GM12878 (cell line): ENCODE results near the gene TEPSIN. TPM values are rescaled to one million over a fixed set of nuclear protein-coding genes. Genes with fewer than 3 reads are reported as not detected.

Source experiments
- ATAC-seq: fragments of 200-7000 bp; cut with Tn5 transposase; 3 replicates; pipeline ENCODE4 v1.9.1; 2020; ENCODE audit warnings: mild to moderate bottlenecking, moderate library complexity
- BruUV-seq: library from RNA; stranded (reverse); fragments of 400-500 nt; replicated peaks from 2 replicates; lab custom pipeline; 2021; lab: Mats Ljungman, UMichigan
- CTCF ChIA-PET: fragments of 300-600 bp; sonication (Branson Sonifier 250); formaldehyde crosslinking; extraction: SDS; loops from one replicate; lab custom pipeline; 2021; ENCODE audit warnings: inconsistent platforms; lab: Yijun Ruan, JAX
- POLR2A ChIA-PET: fragments of 350-600 bp; formaldehyde crosslinking; extraction: SDS; loops from one replicate; lab custom pipeline; 2021; ENCODE audit warnings: inconsistent platforms; lab: Charles Lee
- RAD21 ChIA-PET: fragments of 300-600 bp; sonication (Branson Sonifier 250); formaldehyde crosslinking; loops from one replicate; lab custom pipeline; 2023; ENCODE audit warnings: antibody characterized with exemption; ENCODE audit not compliant: unreplicated experiment; lab: Charles Lee
- SMC1A ChIA-PET: fragments of 300-600 bp; sonication (Branson Sonifier 250); formaldehyde crosslinking; loops from one replicate; lab custom pipeline; 2023; ENCODE audit not compliant: unreplicated experiment, uncharacterized antibody; lab: Charles Lee
- DNase-seq: peaks from one replicate; pipeline ENCODE4 v3.0.0-alpha.2; 2011; ENCODE audit warnings: low read depth, low spot score
- FAIRE-seq: peaks from 3 replicates; lab custom pipeline; 2011; peaks lifted over from hg19 to GRCh38; lab: Jason Lieb, UNC
- H2AFZ ChIP-seq: 2 replicates; pipeline ENCODE4 v1.6.0; 2011; ENCODE audit warnings: low read depth, low read length, control low read depth; ENCODE audit not compliant: control insufficient read depth
- H3K27ac ChIP-seq: 2 replicates; pipeline ENCODE4 v1.5.1; 2011; ENCODE audit warnings: control low read depth; ENCODE audit not compliant: control insufficient read depth, insufficient read depth
- H3K27me3 ChIP-seq, 2 experiments: replicated peaks in 1 of 2; 2 replicates each; pipeline versions ENCODE4 v1.6.0 to v1.6.1; 2011; ENCODE audit warnings: low read length in 1 of 2; ENCODE audit not compliant: control insufficient read depth in 2 of 2, insufficient read depth in 2 of 2
- H3K36me3 ChIP-seq, 2 experiments: 2 replicates each; pipeline ENCODE4 v1.5.1; 2011; ENCODE audit warnings: low read length in 1 of 2; ENCODE audit not compliant: control insufficient read depth in 2 of 2, insufficient read depth in 2 of 2
- H3K4me1 ChIP-seq: 2 replicates; pipeline ENCODE4 v1.6.1; 2011; ENCODE audit warnings: mild to moderate bottlenecking, low read length, moderate library complexity, mixed read lengths; ENCODE audit not compliant: control insufficient read depth, insufficient read depth
- H3K4me2 ChIP-seq: 2 replicates; pipeline ENCODE4 v1.6.0; 2011; ENCODE audit warnings: control low read depth; ENCODE audit not compliant: control insufficient read depth, insufficient read depth
- H3K4me3 ChIP-seq: fragments of 200-600 bp; sonication (generic); 2 replicates; pipeline ENCODE4 v1.5.1; 2016
- H3K79me2 ChIP-seq: 2 replicates; pipeline ENCODE4 v1.6.0; 2011; ENCODE audit warnings: low read length; ENCODE audit not compliant: control insufficient read depth, insufficient read depth
- H3K9ac ChIP-seq: 2 replicates; pipeline ENCODE4 v1.8.0; 2011; ENCODE audit warnings: low read length, control low read depth, mixed read lengths; ENCODE audit not compliant: control insufficient read depth, insufficient read depth
- H3K9me3 ChIP-seq: replicated peaks from 3 replicates; pipeline ENCODE4 v1.5.1; 2011; ENCODE audit warnings: mild to moderate bottlenecking, low read length; ENCODE audit not compliant: control insufficient read depth, insufficient read depth
- H4K20me1 ChIP-seq: 2 replicates; pipeline ENCODE4 v1.6.0; 2011; ENCODE audit not compliant: control insufficient read depth, insufficient read depth
- ATF7 ChIP-seq: fragments of 450-650 bp; IDR thresholded peaks from 2 replicates; pipeline ENCODE4 v1.6.1; 2016; ENCODE audit warnings: low read depth, mild to moderate bottlenecking
- EZH2 ChIP-seq: IDR thresholded peaks from 2 replicates; pipeline ENCODE4 v1.6.1; 2012; ENCODE audit warnings: low read depth, mild to moderate bottlenecking, control low read depth, inconsistent platforms, low read length, borderline replicate concordance; ENCODE audit not compliant: control insufficient read depth
- HSF1 ChIP-seq: fragments of 150-350 bp; IDR thresholded peaks from 2 replicates; pipeline ENCODE4 v1.6.1; 2014; ENCODE audit warnings: mild to moderate bottlenecking, low read depth, low read length
- IKZF1 ChIP-seq: fragments of 450-650 bp; conservative IDR thresholded peaks from 2 replicates; pipeline ENCODE4 v1.6.1; 2017; ENCODE audit warnings: antibody characterized with exemption, mild to moderate bottlenecking
- IKZF2 ChIP-seq, 2 experiments: fragments of 450-650 bp; IDR thresholded peaks; 2 replicates each; pipeline ENCODE4 v1.6.1; 2017; ENCODE audit warnings: mild to moderate bottlenecking in 2 of 2, moderate library complexity in 2 of 2
- LARP7 ChIP-seq: fragments of 450-650 bp; IDR thresholded peaks from 2 replicates; pipeline ENCODE4 v1.6.1; 2017; ENCODE audit warnings: mild to moderate bottlenecking
- NRF1 ChIP-seq: conservative IDR thresholded peaks from 2 replicates; pipeline ENCODE4 v1.6.1; 2011; ENCODE audit warnings: mild to moderate bottlenecking, low read depth, low read length, improper control_type of control experiment
- POLR2AphosphoS2 ChIP-seq: IDR thresholded peaks from 2 replicates; pipeline ENCODE4 v1.6.1; 2011; ENCODE audit warnings: low read depth, mild to moderate bottlenecking, low read length, improper control_type of control experiment, moderate library complexity
- RCOR1 ChIP-seq: conservative IDR thresholded peaks from 2 replicates; pipeline ENCODE4 v1.6.1; 2012; ENCODE audit warnings: low read depth, low read length, improper control_type of control experiment
- SIN3A ChIP-seq: IDR thresholded peaks from 2 replicates; pipeline ENCODE4 v1.6.1; 2012; ENCODE audit warnings: low read depth, low read length, improper control_type of control experiment
- TCF3 ChIP-seq: IDR thresholded peaks from 2 replicates; pipeline ENCODE4 v1.6.1; 2012; ENCODE audit warnings: low read depth, mild to moderate bottlenecking, low read length, borderline replicate concordance; ENCODE audit not compliant: insufficient read depth
- TCF7 ChIP-seq: IDR thresholded peaks from 2 replicates; pipeline ENCODE4 v1.6.1; 2014; ENCODE audit warnings: antibody characterized with exemption, borderline replicate concordance
- ZBTB40 ChIP-seq: fragments of 450-650 bp; IDR thresholded peaks from 2 replicates; pipeline ENCODE4 v1.6.1; 2016; ENCODE audit warnings: mild to moderate bottlenecking, moderate library complexity, borderline replicate concordance
- ZNF207 ChIP-seq: fragments of 450-650 bp; IDR thresholded peaks from 2 replicates; pipeline ENCODE4 v1.6.1; 2014; ENCODE audit warnings: antibody characterized with exemption, mild to moderate bottlenecking, borderline replicate concordance
- ZNF24 ChIP-seq: fragments of 450-650 bp; IDR thresholded peaks from 2 replicates; pipeline ENCODE4 v1.6.1; 2017; ENCODE audit warnings: antibody characterized with exemption, mild to moderate bottlenecking
- WGBS: methylation state at CpG from one replicate; pipeline ENCODE4 v1.1.6; 2016; ENCODE audit warnings: low lambda C conversion rate; ENCODE audit not compliant: insufficient replicate concordance, insufficient coverage; ENCODE audit errors: missing lambda C conversion rate; 5-methylcytosine and 5-hydroxymethylcytosine counted together
- in situ Hi-C: fragments of 300-500 bp; cut with MboI; formaldehyde crosslinking; loops from 9 replicates; pipeline ENCODE4 v1.14.3; 2018; ENCODE audit warnings: mixed read lengths
- intact Hi-C: fragments of 100-400 bp; cut with micrococcal nuclease; formaldehyde crosslinking; loops from one replicate; pipeline ENCODE4 v1.14.2; 2022; ENCODE audit not compliant: unreplicated experiment
- polyA plus RNA-seq, 11 experiments: library from polyadenylated mRNA; depleted of rRNA in 4 of 11; unstranded in 6 of 11; stranded (reverse) in 5 of 11; fragments of >200 nt; fragmentation: Nextera tagmentation in 4 of 11; fragmentation: Illumina TruSeq in 1 of 11; extraction: Ambion mirVana in 4 of 11; extraction: Trizol in 1 of 11; gene quantifications; 1 replicate in 1 of 11; 2 replicates in 10 of 11; pipeline versions ENCODE4 v1.2.1 to v1.2.3, GENCODE V29; 2011 to 2016; ENCODE audit warnings: inconsistent platforms in 2 of 11, missing spikeins in 2 of 11, low read depth in 1 of 11
- total RNA-seq, 4 experiments: library from RNA; depleted of rRNA in 3 of 4; stranded (reverse); fragments of >200 nt in 3 of 4; fragmentation: Illumina TruSeq in 1 of 4; extraction: Trizol in 1 of 4; gene quantifications; 2 replicates each; pipeline versions ENCODE4 v1.2.1 to v1.2.3, GENCODE V29; 2013 to 2021
- TF ChIP-seq, protein P1 (sequence below): fragments of 450-650 bp; formaldehyde crosslinking; IDR thresholded peaks from 2 replicates; pipeline ENCODE4 v1.4.0; 2022; ENCODE audit warnings: mild to moderate bottlenecking, moderate library complexity

TEPSIN gene
- total and polyA plus RNA-seq, 10 of the 15 experiments (the other 5 are each of a cell fraction or from before 2014, with no cell fraction given) = 0.87 to 36.7 (median 5.3) TPM

- Histone ChIP-seq H4K20me1 (no peaks in the 10 kb centered on the region), H3K9me3 (no peaks in the 10 kb centered on the region), H3K9ac (no peak overlapping the region), H2AFZ (no peak overlapping the region), H3K27me3 (no peaks in the 10 kb centered on the region), H3K4me3 (no peak overlapping the region), H3K79me2 (no peaks in the 10 kb centered on the region), H3K36me3 (peaks cover 7 to 11% of the 10 kb centered on the region in 2 experiments), H3K4me1 (no peaks in the 10 kb centered on the region), H3K4me2 (no peak overlapping the region), H3K27ac (no peak overlapping the region)
- ChIA-PET POLR2A (no interaction called here), SMC1A (no interaction called here), CTCF (no interaction called here), RAD21 (no interaction called here)
- 97% methylated on average over 22 of the region's 22 CpGs for WGBS
- in situ Hi-C loops = no loop called here
- no peak for FAIRE-seq
- BruUV-seq = no TSS peak
- intact Hi-C loops = no loop called here
- no peak for DNase-seq
- ATAC-seq = no peak
- TF ChIP-seq ZNF24 (no peak), SIN3A (no peak), NRF1 (no peak), ZBTB40 (no peak), LARP7 (no peak), EZH2 (no peak), POLR2AphosphoS2 (no peak), IKZF2 (IDR thresholded peaks at IDR 0.05) (no peak), TCF3 (no peak), HSF1 (no peak), TCF7 (no peak), ZNF207 (no peak), ATF7 (no peak), RCOR1 (no peak), IKZF1 (no peak)
- TF ChIP-seq, protein P1, sequence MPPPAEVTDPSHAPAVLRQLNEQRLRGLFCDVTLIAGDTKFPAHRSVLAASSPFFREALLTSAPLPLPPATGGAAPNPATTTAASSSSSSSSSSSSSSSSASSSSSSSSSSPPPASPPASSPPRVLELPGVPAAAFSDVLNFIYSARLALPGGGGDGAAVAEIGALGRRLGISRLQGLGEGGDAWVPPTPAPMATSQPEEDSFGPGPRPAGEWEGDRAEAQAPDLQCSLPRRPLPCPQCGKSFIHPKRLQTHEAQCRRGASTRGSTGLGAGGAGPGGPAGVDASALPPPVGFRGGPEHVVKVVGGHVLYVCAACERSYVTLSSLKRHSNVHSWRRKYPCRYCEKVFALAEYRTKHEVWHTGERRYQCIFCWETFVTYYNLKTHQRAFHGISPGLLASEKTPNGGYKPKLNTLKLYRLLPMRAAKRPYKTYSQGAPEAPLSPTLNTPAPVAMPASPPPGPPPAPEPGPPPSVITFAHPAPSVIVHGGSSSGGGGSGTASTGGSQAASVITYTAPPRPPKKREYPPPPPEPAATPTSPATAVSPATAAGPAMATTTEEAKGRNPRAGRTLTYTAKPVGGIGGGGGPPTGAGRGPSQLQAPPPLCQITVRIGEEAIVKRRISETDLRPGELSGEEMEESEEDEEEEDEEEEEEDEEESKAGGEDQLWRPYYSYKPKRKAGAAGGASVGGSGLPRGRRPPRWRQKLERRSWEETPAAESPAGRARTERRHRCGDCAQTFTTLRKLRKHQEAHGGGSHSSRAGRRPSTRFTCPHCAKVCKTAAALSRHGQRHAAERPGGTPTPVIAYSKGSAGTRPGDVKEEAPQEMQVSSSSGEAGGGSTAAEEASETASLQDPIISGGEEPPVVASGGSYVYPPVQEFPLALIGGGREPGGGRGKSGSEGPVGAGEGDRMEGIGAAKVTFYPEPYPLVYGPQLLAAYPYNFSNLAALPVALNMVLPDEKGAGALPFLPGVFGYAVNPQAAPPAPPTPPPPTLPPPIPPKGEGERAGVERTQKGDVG (CRISPR knock-in tag) = no peak
These were observed 26.7 kb upstream of the TEPSIN start for GRCh38 chr17:81265576-81265975.
